ENCODE data around the gene MCRIP2. TPM values are rescaled to one million over a fixed set of nuclear protein-coding genes. Genes with fewer than 3 reads are reported as not detected.

MCRIP2 gene
- total and polyA plus RNA-seq, 9 of the 15 experiments (the other 6 are each of a cell fraction or from before 2014, with no cell fraction given), result 0.80 to 120 (median 35.2) TPM

DNA sequence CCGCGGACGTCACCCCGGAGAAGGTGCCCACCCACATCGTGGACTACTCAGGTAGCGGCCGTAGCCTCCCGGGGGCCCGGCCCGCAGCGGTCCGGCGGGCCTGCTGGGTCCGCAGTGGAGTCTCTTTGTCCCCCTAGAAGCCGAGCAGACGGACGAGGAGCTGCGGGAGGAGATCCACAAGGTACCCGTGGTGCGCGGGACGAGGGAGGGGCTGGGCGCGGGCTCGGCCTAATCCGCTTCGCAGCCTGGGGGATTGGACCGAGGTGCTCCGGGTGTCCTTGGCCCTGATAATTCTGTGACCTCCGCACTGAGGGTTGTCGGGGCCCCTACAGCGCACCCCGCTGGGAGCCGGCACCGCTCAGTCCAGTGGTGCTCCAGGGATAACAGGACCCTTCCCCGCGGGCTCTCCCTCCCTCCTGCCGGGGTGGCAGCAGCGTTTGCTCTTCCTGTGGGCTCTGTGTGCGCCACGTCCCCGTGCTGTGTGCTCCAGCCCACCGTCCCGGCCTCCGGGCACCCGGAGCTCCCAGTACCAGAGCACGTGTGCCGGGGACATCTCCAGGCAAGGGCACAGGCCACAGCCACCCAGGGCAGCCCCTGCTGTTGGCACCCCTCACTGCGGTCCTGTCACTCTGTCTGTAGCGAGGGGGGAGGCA lies 27.0 kb downstream of the MCRIP2 start (continued):
- TF ChIP-seq, protein P1, sequence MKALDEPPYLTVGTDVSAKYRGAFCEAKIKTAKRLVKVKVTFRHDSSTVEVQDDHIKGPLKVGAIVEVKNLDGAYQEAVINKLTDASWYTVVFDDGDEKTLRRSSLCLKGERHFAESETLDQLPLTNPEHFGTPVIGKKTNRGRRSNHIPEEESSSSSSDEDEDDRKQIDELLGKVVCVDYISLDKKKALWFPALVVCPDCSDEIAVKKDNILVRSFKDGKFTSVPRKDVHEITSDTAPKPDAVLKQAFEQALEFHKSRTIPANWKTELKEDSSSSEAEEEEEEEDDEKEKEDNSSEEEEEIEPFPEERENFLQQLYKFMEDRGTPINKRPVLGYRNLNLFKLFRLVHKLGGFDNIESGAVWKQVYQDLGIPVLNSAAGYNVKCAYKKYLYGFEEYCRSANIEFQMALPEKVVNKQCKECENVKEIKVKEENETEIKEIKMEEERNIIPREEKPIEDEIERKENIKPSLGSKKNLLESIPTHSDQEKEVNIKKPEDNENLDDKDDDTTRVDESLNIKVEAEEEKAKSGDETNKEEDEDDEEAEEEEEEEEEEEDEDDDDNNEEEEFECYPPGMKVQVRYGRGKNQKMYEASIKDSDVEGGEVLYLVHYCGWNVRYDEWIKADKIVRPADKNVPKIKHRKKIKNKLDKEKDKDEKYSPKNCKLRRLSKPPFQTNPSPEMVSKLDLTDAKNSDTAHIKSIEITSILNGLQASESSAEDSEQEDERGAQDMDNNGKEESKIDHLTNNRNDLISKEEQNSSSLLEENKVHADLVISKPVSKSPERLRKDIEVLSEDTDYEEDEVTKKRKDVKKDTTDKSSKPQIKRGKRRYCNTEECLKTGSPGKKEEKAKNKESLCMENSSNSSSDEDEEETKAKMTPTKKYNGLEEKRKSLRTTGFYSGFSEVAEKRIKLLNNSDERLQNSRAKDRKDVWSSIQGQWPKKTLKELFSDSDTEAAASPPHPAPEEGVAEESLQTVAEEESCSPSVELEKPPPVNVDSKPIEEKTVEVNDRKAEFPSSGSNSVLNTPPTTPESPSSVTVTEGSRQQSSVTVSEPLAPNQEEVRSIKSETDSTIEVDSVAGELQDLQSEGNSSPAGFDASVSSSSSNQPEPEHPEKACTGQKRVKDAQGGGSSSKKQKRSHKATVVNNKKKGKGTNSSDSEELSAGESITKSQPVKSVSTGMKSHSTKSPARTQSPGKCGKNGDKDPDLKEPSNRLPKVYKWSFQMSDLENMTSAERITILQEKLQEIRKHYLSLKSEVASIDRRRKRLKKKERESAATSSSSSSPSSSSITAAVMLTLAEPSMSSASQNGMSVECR (CRISPR knock-in tag; IDR thresholded peaks at IDR 0.05), result 0 out of 2 replicates have a peak, but pooled peaks have one; percentile 29

DNA sequence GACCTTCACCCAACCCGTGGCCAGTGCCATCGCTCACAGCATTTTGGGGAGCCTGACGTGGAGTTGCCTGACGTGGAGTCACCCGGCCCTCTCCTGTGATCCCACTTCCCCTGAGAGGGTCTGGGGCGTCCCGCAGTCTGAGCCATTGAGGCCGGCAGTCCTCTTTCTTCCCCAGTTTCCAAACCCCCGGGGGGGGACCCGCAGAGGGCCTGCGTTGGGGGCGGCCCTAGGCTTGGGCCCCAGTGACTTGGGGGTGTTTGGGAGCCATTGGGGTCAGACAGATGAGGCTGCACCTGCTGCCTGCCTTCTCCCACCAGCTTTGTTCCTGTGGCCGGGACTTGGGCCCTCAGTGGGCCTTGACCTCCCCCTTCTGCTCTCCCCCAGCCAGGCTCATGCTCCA lies 28.0 kb downstream of the MCRIP2 start:
- H3K4me1 ChIP-seq (replicated peaks in 1 of 2; ENCODE audit: control insufficient read depth in 2 of 2, insufficient read depth in 2 of 2, low read length in 2 of 2), result peaks cover 17 to 95% of the 10 kb centered on the region in 2 experiments
- BruUV-seq (replicated peaks), result no TSS peak
- H3K4me3 ChIP-seq, result peak overlapping the region; percentile 99; the same call in 1 of the 2 replicates
- POLR2A ChIA-PET, result interaction anchor here (1.1 kb wide), 1 partner anchor 12 kb away, joined by 4 read pairs; no protein-coding TSS in a partner anchor
- intact Hi-C loops (cut with micrococcal nuclease), result loop anchor here (5.0 to 10.0 kb wide), 2 partner anchors 92 to 275 kb away; partner anchors contain the start of gene NME4
- H3K27me3 ChIP-seq (ENCODE audit: control insufficient read depth in 2 of 2, insufficient read depth in 2 of 2, low read length in 2 of 2), result no peaks in the 10 kb centered on the region
- peak overlapping the region in 1 of 2 experiments; percentile 98; a peak in 2 of 4 replicates for H3K9ac ChIP-seq (ENCODE audit: insufficient read depth in 1 of 2, low read depth in 2 of 2, low read length in 2 of 2)
- H4K20me1 ChIP-seq (replicated peaks; ENCODE audit: control insufficient read depth, insufficient read depth, low read length), result 0 out of 2 replicates have a peak, but pooled peaks cover 4% of the 10 kb centered on the region
- peak overlapping the region; percentile 80; the same call in 1 of the 2 replicates for H3K4me2 ChIP-seq (ENCODE audit: insufficient read depth, low read length)
- no peak overlapping the region for H2AFZ ChIP-seq (ENCODE audit: low read depth, low read length)
- in situ Hi-C loops (cut with MboI), result loop anchor here (5.0 to 10.0 kb wide), 2 partner anchors 92 to 275 kb away; partner anchors contain the start of gene NME4
- no peak for DNase-seq (ENCODE audit: extremely low read depth in 1 of 4, low spot score in 3 of 4)
- no peak for FAIRE-seq
- WGBS (ENCODE audit: insufficient coverage, low coverage, missing lambda C conversion rate), result 93% methylated on average over 12 of the region's 13 CpGs
- H3K27ac ChIP-seq (ENCODE audit: extremely low read depth, low read depth, low read length), result no peak overlapping the region; the same call in 2 of the 3 replicates
- H3K79me2 ChIP-seq (ENCODE audit: control insufficient read depth, insufficient read depth, low read length), result peaks cover 28% of the 10 kb centered on the region
- ATAC-seq, result no peak
- TF ChIP-seq ZNF354B (CRISPR knock-in tag; IDR thresholded peaks at IDR 0.05) (no peak), SRSF7 (optimal IDR thresholded peaks at IDR 0.05; ENCODE audit: low read depth, low read length) (no peak), TFAM (CRISPR knock-in tag; conservative IDR thresholded peaks at IDR 0.05) (no peak), RBFOX2 (IDR thresholded peaks at IDR 0.05; ENCODE audit: low read depth, low read length) (peak; percentile 49; the same call in 1 of the 2 replicates), POLR2G (IDR thresholded peaks at IDR 0.05; ENCODE audit: low read depth, low read length) (0 out of 2 replicates have a peak, but pooled peaks have one; percentile 12)
- H3K36me3 ChIP-seq (ENCODE audit: control insufficient read depth, insufficient read depth, low read length), result peaks cover 58% of the 10 kb centered on the region
- CTCF ChIA-PET (ENCODE audit: low intra/inter-chr PET ratio), result no interaction called here
- H3K9me3 ChIP-seq (replicated peaks; ENCODE audit: control insufficient read depth, insufficient read depth, low read depth, low read length), result no peaks in the 10 kb centered on the region
- no peaks in the 10 kb centered on the region for H3K9me1 ChIP-seq (ENCODE audit: control insufficient read depth, insufficient read depth, low read length)
